OCI-LY1 (cell line): ENCODE data around the gene CHRM1.

Experiments
- H2AFZ ChIP-seq: fragments of 200-600 bp; sonication (generic), shearing (Covaris generic); 2 replicates; pipeline ENCODE4 v1.6.0; 2014; ENCODE audit warnings: antibody characterized with exemption, mild to moderate bottlenecking, low read length
- H3F3A ChIP-seq: fragments of 200-600 bp; sonication (generic), shearing (Covaris generic); 2 replicates; pipeline ENCODE4 v1.6.0; 2014; ENCODE audit warnings: mild to moderate bottlenecking, antibody characterized with exemption, low read length, moderate library complexity; ENCODE audit not compliant: insufficient read depth
- H3K27ac ChIP-seq: fragments of 200-600 bp; sonication (generic); 2 replicates; pipeline ENCODE4 v1.5.1; 2014; ENCODE audit warnings: low read length, mixed run types, mild to moderate bottlenecking, low read depth; ENCODE audit not compliant: poor library complexity, severe bottlenecking
- H3K27me3 ChIP-seq: fragments of 200-600 bp; sonication (generic); 2 replicates; pipeline ENCODE4 v1.6.0; 2014; ENCODE audit warnings: antibody characterized with exemption, mild to moderate bottlenecking, low read length, moderate library complexity; ENCODE audit not compliant: insufficient read depth
- H3K36me3 ChIP-seq: fragments of 200-600 bp; sonication (generic); 2 replicates; pipeline ENCODE4 v1.6.1; 2014; ENCODE audit warnings: mild to moderate bottlenecking, antibody characterized with exemption, low read length, moderate library complexity, mixed read lengths; ENCODE audit not compliant: insufficient read depth
- H3K4me1 ChIP-seq: fragments of 200-600 bp; sonication (generic); 2 replicates; pipeline ENCODE4 v1.5.1; 2014; ENCODE audit warnings: mild to moderate bottlenecking, low read length, moderate library complexity; ENCODE audit not compliant: insufficient read depth, severe bottlenecking
- H3K4me2 ChIP-seq: fragments of 200-600 bp; sonication (generic), shearing (Covaris generic); 2 replicates; pipeline ENCODE4 v1.6.1; 2014; ENCODE audit warnings: low read length
- H3K4me3 ChIP-seq: fragments of 200-600 bp; sonication (generic); 2 replicates; pipeline ENCODE4 v1.5.1; 2014; ENCODE audit warnings: low read length, low read depth, mild to moderate bottlenecking, mixed read lengths; ENCODE audit not compliant: poor library complexity, severe bottlenecking
- H3K79me2 ChIP-seq: fragments of 200-600 bp; shearing (Covaris generic); 2 replicates; pipeline ENCODE4 v1.6.1; 2016; ENCODE audit warnings: mixed run types, low read length, mixed read lengths; ENCODE audit not compliant: insufficient read depth
- H3K9ac ChIP-seq: fragments of 200-600 bp; sonication (generic), shearing (Covaris generic); 2 replicates; pipeline ENCODE4 v1.6.1; 2014; ENCODE audit warnings: mild to moderate bottlenecking, low read length, mixed read lengths
- H3K9me2 ChIP-seq: fragments of 200-600 bp; sonication (generic), shearing (Covaris generic); 2 replicates; pipeline ENCODE4 v1.6.1; 2014; ENCODE audit warnings: low read depth, mild to moderate bottlenecking, low read length, mixed read lengths
- H3K9me3 ChIP-seq: fragments of 200-600 bp; shearing (Covaris generic); 2 replicates; pipeline ENCODE4 v1.6.1; 2014; ENCODE audit warnings: low read length, mixed read lengths
- H4K20me1 ChIP-seq: fragments of 200-600 bp; sonication (generic), shearing (Covaris generic); 2 replicates; pipeline ENCODE4 v1.6.0; 2016; ENCODE audit warnings: mild to moderate bottlenecking, low read length; ENCODE audit not compliant: insufficient read depth
- CTCF ChIP-seq: fragments of 200-600 bp; sonication (generic), shearing (Covaris generic); IDR thresholded peaks from 2 replicates; pipeline ENCODE4 v1.5.1; 2017; ENCODE audit warnings: mild to moderate bottlenecking, antibody characterized with exemption, low read length, moderate library complexity, mixed read lengths
- EZH2 ChIP-seq: fragments of 200-600 bp; sonication (generic), shearing (Covaris generic); IDR thresholded peaks from 2 replicates; pipeline ENCODE4 v1.8.0; 2017; ENCODE audit warnings: borderline replicate concordance, mixed run types, mild to moderate bottlenecking, antibody characterized with exemption, low read length, moderate library complexity, mixed read lengths

CHRM1 gene

GRCh38 chr11:62892077-62892922 lies 28.9 kb downstream of the CHRM1 start:
- Histone ChIP-seq H3K9ac (no peak overlapping the region), H3K27me3 (peaks cover 2% of the 10 kb centered on the region; the same call in 1 of the 2 replicates), H2AFZ (no peak overlapping the region), H3K4me1 (no peaks in the 10 kb centered on the region), H3K4me2 (no peak overlapping the region), H3F3A (no peaks in the 10 kb centered on the region), H3K4me3 (no peak overlapping the region), H4K20me1 (no peaks in the 10 kb centered on the region), H3K79me2 (no peaks in the 10 kb centered on the region), H3K36me3 (peaks cover 27% of the 10 kb centered on the region), H3K27ac (no peak overlapping the region), H3K9me3 (no peaks in the 10 kb centered on the region), H3K9me2 (no peaks in the 10 kb centered on the region)
- TF ChIP-seq EZH2 (no peak), CTCF (no peak)

GRCh38 chr11:62889484-62890437 lies 31.4 kb downstream of the CHRM1 start:
- Histone ChIP-seq H3K9me3 (no peaks in the 10 kb centered on the region), H3K9ac (no peak overlapping the region), H3K36me3 (peaks cover 52% of the 10 kb centered on the region), H3K79me2 (no peaks in the 10 kb centered on the region), H3F3A (no peaks in the 10 kb centered on the region), H3K27ac (no peak overlapping the region), H3K27me3 (no peaks in the 10 kb centered on the region), H3K4me1 (no peaks in the 10 kb centered on the region), H3K9me2 (no peaks in the 10 kb centered on the region), H3K4me2 (no peak overlapping the region), H3K4me3 (no peak overlapping the region), H2AFZ (no peak overlapping the region), H4K20me1 (no peaks in the 10 kb centered on the region)
- TF ChIP-seq CTCF (no peak), EZH2 (no peak)

- Histone ChIP-seq H3K4me1 (no peaks in the 10 kb centered on the region), H3K9me3 (no peaks in the 10 kb centered on the region), H3K9me2 (no peaks in the 10 kb centered on the region), H3F3A (no peaks in the 10 kb centered on the region), H3K27ac (no peak overlapping the region), H3K36me3 (peaks cover 59% of the 10 kb centered on the region), H4K20me1 (no peaks in the 10 kb centered on the region), H3K4me2 (no peak overlapping the region), H3K79me2 (no peaks in the 10 kb centered on the region), H3K4me3 (no peak overlapping the region), H3K9ac (no peak overlapping the region), H3K27me3 (no peaks in the 10 kb centered on the region), H2AFZ (no peak overlapping the region)
- no peak for TF ChIP-seq EZH2
- TF ChIP-seq CTCF: no peak
Measured at GRCh38 chr11:62889126-62889483, 32.1 kb downstream of the CHRM1 start.
